Esophagus muscularis mucosa (tissue), 4 donors: ENCODE measurements around the gene DACT3. TPM values are rescaled to one million over a fixed set of nuclear protein-coding genes. Genes with fewer than 3 reads are reported as not detected.

Experiments used
- DNase-seq: peaks from one replicate; pipeline ENCODE4 v3.0.0-alpha.2; 2017; ENCODE audit errors: extremely low spot score
- H3K27ac ChIP-seq, 4 donors: fragments of 200-600 bp; sonication (generic); replicated peaks in 1 of 4; 1 replicate in 3 of 4; 2 replicates in 1 of 4; pipeline ENCODE4 v1.5.1; 2016 to 2019; ENCODE audit warnings: mild to moderate bottlenecking in 1 of 4
- H3K27me3 ChIP-seq, 4 donors: fragments of 200-600 bp; sonication (generic); one replicate each; pipeline versions ENCODE4 v1.5.1 to v1.6.0; 2016 to 2019
- H3K36me3 ChIP-seq, 4 donors: fragments of 200-600 bp; sonication (generic); one replicate each; pipeline ENCODE4 v1.5.1; 2016 to 2019
- H3K4me1 ChIP-seq, 4 donors: fragments of 200-600 bp; sonication (generic); one replicate each; pipeline ENCODE4 v1.5.1; 2016 to 2019
- H3K4me3 ChIP-seq, 4 donors: fragments of 200-600 bp; sonication (generic); 1 replicate in 2 of 4; 2 replicates in 2 of 4; pipeline ENCODE4 v1.5.1; 2016 to 2019; ENCODE audit warnings: mild to moderate bottlenecking in 4 of 4, moderate library complexity in 1 of 4
- H3K9me3 ChIP-seq, 4 donors: fragments of 200-600 bp; sonication (generic); 1 replicate in 3 of 4; 2 replicates in 1 of 4; pipeline ENCODE4 v1.5.1; 2016 to 2019
- EP300 ChIP-seq: sonication (generic); formaldehyde crosslinking; IDR thresholded peaks from one replicate; pipeline ENCODE4 v1.6.1; 2017; ENCODE audit warnings: antibody characterized with exemption
- POLR2A ChIP-seq: fragments of 450-650 bp; IDR thresholded peaks from one replicate; pipeline ENCODE4 v1.6.1; 2017; ENCODE audit warnings: antibody characterized with exemption, moderate library complexity, mild to moderate bottlenecking, low read depth
- POLR2AphosphoS5 ChIP-seq, 2 donors: sonication (generic); formaldehyde crosslinking; IDR thresholded peaks; one replicate each; pipeline ENCODE4 v1.6.1; 2017; ENCODE audit warnings: antibody characterized with exemption in 2 of 2
- WGBS: methylation state at CpG from one replicate; pipeline ENCODE4 v1.1.5; 2018; 5-methylcytosine and 5-hydroxymethylcytosine counted together
- intact Hi-C: fragments of 100-400 bp; cut with DNase I; formaldehyde crosslinking; loops from one replicate; pipeline ENCODE4 v1.15.1; 2023
- total RNA-seq, 4 donors: library from RNA; depleted of rRNA; stranded (reverse); fragments of >200 nt; gene quantifications; one replicate each; pipeline versions ENCODE4 v1.1.0 to v1.2.1, GENCODE V29; 2016
- TF ChIP-seq, protein P1 (sequence below), 3 experiments: fragments of 200-600 bp in 2 of 3; fragments of 450-650 bp in 1 of 3; sonication (generic) in 2 of 3; IDR thresholded peaks; one replicate each; pipeline ENCODE4 v1.5.1; 2017 to 2019; ENCODE audit warnings: antibody characterized with exemption in 3 of 3, mild to moderate bottlenecking in 2 of 3, moderate library complexity in 1 of 3

The DACT3 gene
- total RNA-seq, 4 donors from 2014 or later: 46.7 to 119 (median 65.1) TPM

- Histone ChIP-seq H3K27ac (no peak overlapping the region), H3K36me3 (peaks cover 22 to 72% (median 66%) of the 10 kb centered on the region in 4 donors), H3K4me3 (no peak overlapping the region), H3K4me1 (no peaks in the 10 kb centered on the region), H3K9me3 (no peaks in the 10 kb centered on the region), H3K27me3 (no peaks in the 10 kb centered on the region)
- WGBS: 94% methylated on average over 20 of the region's 21 CpGs
- no peak for DNase-seq
- intact Hi-C loops: no loop called here
- no peak for TF ChIP-seq EP300
- TF ChIP-seq POLR2AphosphoS5 (IDR thresholded peaks at IDR 0.05): no peak
- TF ChIP-seq, protein P1, sequence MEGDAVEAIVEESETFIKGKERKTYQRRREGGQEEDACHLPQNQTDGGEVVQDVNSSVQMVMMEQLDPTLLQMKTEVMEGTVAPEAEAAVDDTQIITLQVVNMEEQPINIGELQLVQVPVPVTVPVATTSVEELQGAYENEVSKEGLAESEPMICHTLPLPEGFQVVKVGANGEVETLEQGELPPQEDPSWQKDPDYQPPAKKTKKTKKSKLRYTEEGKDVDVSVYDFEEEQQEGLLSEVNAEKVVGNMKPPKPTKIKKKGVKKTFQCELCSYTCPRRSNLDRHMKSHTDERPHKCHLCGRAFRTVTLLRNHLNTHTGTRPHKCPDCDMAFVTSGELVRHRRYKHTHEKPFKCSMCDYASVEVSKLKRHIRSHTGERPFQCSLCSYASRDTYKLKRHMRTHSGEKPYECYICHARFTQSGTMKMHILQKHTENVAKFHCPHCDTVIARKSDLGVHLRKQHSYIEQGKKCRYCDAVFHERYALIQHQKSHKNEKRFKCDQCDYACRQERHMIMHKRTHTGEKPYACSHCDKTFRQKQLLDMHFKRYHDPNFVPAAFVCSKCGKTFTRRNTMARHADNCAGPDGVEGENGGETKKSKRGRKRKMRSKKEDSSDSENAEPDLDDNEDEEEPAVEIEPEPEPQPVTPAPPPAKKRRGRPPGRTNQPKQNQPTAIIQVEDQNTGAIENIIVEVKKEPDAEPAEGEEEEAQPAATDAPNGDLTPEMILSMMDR (IDR thresholded peaks at IDR 0.05): no peak
These were observed 13.6 kb upstream of the DACT3 start for GRCh38 chr19:46674416-46675178.

- intact Hi-C loops: no loop called here
These were observed 9.8 kb upstream of the DACT3 start for GRCh38 chr19:46670813-46671212.

DNA sequence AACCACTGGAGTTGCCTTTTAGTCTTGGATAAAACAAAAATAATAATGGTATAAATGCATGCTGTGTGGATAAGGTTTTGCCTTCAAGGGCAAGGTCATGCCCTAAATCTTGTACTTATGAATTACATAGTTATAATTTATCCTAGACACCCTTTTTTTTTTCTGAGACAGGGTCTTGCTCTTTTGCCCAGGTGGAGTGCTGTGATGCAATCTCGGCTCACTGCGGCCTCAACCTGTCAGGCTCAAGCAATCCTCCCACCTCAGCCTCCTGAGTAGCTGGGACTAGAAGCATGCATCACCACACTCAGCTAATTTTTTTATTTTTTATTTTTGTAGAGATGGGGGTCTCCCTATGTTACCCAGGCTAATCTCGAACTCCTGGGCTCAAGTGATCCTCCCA, 7.7 kb upstream of the DACT3 start:
- intact Hi-C loops: loop anchor here (10.0 kb wide), 1 partner anchor 134 kb away; no protein-coding TSS in a partner anchor
- WGBS: 96% methylated on average over 3 of the region's 3 CpGs
- H3K27me3 ChIP-seq: no peaks in the 10 kb centered on the region
- no peak for DNase-seq
- no peak overlapping the region for H3K27ac ChIP-seq
- H3K4me1 ChIP-seq: no peaks in the 10 kb centered on the region
- no peak for TF ChIP-seq POLR2A
- TF ChIP-seq EP300: no peak
- no peak for TF ChIP-seq POLR2AphosphoS5 (IDR thresholded peaks at IDR 0.05)
- TF ChIP-seq, protein P1 (IDR thresholded peaks at IDR 0.05): no peak
- peaks cover 0 to 13% (median 9%) of the 10 kb centered on the region in 4 donors for H3K36me3 ChIP-seq
- no peak overlapping the region for H3K4me3 ChIP-seq
- no peaks in the 10 kb centered on the region for H3K9me3 ChIP-seq

More at GRCh38 chr19:46670813-46671212, 9.8 kb upstream of the DACT3 start:
- Histone ChIP-seq H3K36me3 (peaks cover 9 to 34% (median 30%) of the 10 kb centered on the region in 4 donors), H3K4me1 (no peaks in the 10 kb centered on the region), H3K27ac (no peak overlapping the region), H3K9me3 (no peaks in the 10 kb centered on the region), H3K4me3 (no peak overlapping the region), H3K27me3 (no peaks in the 10 kb centered on the region)
- no peak for TF ChIP-seq POLR2AphosphoS5 (IDR thresholded peaks at IDR 0.05)
- TF ChIP-seq POLR2A: no peak
- TF ChIP-seq, protein P1 (IDR thresholded peaks at IDR 0.05): no peak
- TF ChIP-seq EP300: no peak
- no peak for DNase-seq

DNA sequence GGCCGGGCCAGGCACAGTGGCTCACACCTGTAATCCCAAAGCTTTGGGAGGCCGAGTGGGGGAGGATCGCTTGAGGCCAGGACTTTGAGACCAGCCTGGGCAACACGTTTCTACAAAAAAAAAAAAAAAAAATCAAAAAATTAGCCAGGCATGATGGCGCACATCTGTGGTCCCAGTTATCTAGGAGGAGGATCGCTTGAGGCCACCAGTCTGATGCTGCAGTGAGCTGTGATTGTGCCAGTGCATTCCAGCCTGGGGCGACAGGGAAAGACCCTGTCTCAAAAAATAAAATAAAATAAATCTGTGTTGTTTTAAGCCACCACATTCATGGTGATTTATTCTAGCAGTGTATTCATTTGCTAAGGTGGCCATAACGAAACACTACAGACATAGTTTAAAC, 4.1 kb upstream of the DACT3 start:
- WGBS: 86% methylated on average over 8 of the region's 8 CpGs
- Histone ChIP-seq H3K36me3 (no peaks in the 10 kb centered on the region), H3K27me3 (no peaks in the 10 kb centered on the region), H3K9me3 (no peaks in the 10 kb centered on the region), H3K4me1 (peaks cover 12 to 19% (median 16%) of the 10 kb centered on the region in 4 donors), H3K27ac (no peak overlapping the region), H3K4me3 (no peak overlapping the region)
- intact Hi-C loops: loop anchor here (10.0 kb wide), 1 partner anchor 130 kb away; no protein-coding TSS in a partner anchor
- no peak for DNase-seq
- TF ChIP-seq, protein P1 (IDR thresholded peaks at IDR 0.05): no peak
- TF ChIP-seq EP300 (no peak), POLR2A (no peak), POLR2AphosphoS5 (IDR thresholded peaks at IDR 0.05) (no peak)
